ENCODE results near the gene PWWP2B. TPM values are rescaled to one million over a fixed set of nuclear protein-coding genes. Genes with fewer than 3 reads are reported as not detected.
A peak's percentile ranks its signal among the peaks of the same experiment; 100 is the strongest.
"Not testable (repeated sequence)": the region's sequence is repeated elsewhere in the genome, so short reads cannot be mapped to it uniquely, and the experiment has no call there.

The PWWP2B gene
- total and polyA plus RNA-seq, 2 experiments from 2014 or later, result 11.8 to 35.7 TPM

DNA sequence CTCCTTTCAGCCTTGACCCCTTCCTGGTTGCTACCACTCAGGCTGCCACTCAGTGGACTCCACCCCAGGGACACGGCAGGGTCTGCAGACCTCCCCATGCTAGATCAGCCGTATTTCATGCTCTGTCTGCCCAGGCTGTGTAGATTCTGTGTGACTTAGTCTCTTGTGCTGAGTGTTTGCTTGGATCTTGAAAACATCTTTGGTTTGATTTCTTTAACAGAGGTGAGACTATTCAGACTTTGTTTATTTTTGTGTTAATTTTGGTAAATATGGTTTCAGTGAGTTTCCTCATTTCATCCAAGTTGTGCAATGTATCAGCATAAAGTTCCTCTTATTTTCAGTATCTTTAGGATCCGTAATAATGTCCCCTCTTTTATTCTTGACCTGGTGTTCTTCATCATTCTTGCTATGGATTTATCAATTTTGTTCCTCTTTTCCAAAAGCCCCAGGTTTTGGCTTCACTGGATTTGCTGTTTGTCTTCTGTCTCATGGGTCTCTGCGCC, 21.2 kb upstream of the PWWP2B start:
- Histone ChIP-seq H3K4me3 (no peak overlapping the region), H3K36me3 (no peaks in the 10 kb centered on the region), H3K9me3 (ENCODE audit: low read depth) (no peaks in the 10 kb centered on the region), H3K27me3 (no peaks in the 10 kb centered on the region), H3K4me1 (ENCODE audit: low read depth) (peaks cover 4% of the 10 kb centered on the region), H3K27ac (peak overlapping the region; percentile 80)
- DNase-seq (ENCODE audit: low read depth in 1 of 2, low spot score in 1 of 2), result no peak
- TF ChIP-seq, protein P1, sequence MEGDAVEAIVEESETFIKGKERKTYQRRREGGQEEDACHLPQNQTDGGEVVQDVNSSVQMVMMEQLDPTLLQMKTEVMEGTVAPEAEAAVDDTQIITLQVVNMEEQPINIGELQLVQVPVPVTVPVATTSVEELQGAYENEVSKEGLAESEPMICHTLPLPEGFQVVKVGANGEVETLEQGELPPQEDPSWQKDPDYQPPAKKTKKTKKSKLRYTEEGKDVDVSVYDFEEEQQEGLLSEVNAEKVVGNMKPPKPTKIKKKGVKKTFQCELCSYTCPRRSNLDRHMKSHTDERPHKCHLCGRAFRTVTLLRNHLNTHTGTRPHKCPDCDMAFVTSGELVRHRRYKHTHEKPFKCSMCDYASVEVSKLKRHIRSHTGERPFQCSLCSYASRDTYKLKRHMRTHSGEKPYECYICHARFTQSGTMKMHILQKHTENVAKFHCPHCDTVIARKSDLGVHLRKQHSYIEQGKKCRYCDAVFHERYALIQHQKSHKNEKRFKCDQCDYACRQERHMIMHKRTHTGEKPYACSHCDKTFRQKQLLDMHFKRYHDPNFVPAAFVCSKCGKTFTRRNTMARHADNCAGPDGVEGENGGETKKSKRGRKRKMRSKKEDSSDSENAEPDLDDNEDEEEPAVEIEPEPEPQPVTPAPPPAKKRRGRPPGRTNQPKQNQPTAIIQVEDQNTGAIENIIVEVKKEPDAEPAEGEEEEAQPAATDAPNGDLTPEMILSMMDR (IDR thresholded peaks at IDR 0.05; ENCODE audit: low read depth, low read length), result no peak

GRCh38 chr10:132376394-132376851, 20.6 kb upstream of the PWWP2B start:
- TF ChIP-seq, protein P1 (IDR thresholded peaks at IDR 0.05; ENCODE audit: low read depth, low read length), result no peak
- no peaks in the 10 kb centered on the region for H3K36me3 ChIP-seq
- H3K27me3 ChIP-seq, result no peaks in the 10 kb centered on the region
- no peak for DNase-seq (ENCODE audit: low read depth in 1 of 2, low spot score in 1 of 2)
- no peaks in the 10 kb centered on the region for H3K9me3 ChIP-seq (ENCODE audit: low read depth)
- peaks cover 4% of the 10 kb centered on the region for H3K4me1 ChIP-seq (ENCODE audit: low read depth)
- no peak overlapping the region for H3K4me3 ChIP-seq
- H3K27ac ChIP-seq, result no peak overlapping the region

- Histone ChIP-seq H3K4me3 (no peak overlapping the region), H3K4me1 (ENCODE audit: low read depth) (peaks cover 4% of the 10 kb centered on the region), H3K27me3 (no peaks in the 10 kb centered on the region), H3K27ac (no peak overlapping the region), H3K9me3 (ENCODE audit: low read depth) (no peaks in the 10 kb centered on the region), H3K36me3 (no peaks in the 10 kb centered on the region)
- DNase-seq (ENCODE audit: low read depth in 1 of 2, low spot score in 1 of 2), result no peak
- TF ChIP-seq, protein P1 (IDR thresholded peaks at IDR 0.05; ENCODE audit: low read depth, low read length), result no peak
Observed at GRCh38 chr10:132377326-132377725, 19.7 kb upstream of the PWWP2B start.

GRCh38 chr10:132379026-132379425, 18.0 kb upstream of the PWWP2B start:
- H3K4me3 ChIP-seq; DNase-seq (ENCODE audit: low read depth in 1 of 2, low spot score in 1 of 2); H3K4me1 ChIP-seq (ENCODE audit: low read depth); H3K27ac ChIP-seq; H3K9me3 ChIP-seq (ENCODE audit: low read depth); H3K36me3 ChIP-seq; H3K27me3 ChIP-seq: not testable (repeated sequence)

DNA sequence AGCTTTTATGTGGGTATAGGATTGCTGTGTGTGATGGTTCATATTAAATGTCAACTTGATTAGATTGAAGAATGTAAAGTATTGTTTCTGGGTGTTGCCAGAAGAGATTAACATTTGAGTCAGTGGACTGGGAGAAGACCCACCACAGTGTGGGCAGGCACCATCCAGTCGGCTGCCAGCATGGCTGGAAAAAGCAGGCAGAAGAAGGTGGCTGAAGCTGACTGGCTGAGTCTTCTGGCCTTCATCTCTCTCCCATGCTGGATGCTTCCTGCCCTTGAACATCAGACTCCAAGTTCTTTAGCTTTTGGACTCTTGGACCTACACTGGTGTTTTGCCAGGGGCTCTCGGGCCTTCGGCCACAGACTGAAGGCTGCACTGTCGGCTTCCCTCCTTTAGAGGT, 16.0 kb upstream of the PWWP2B start:
- H3K36me3 ChIP-seq; H3K9me3 ChIP-seq (ENCODE audit: low read depth); H3K4me3 ChIP-seq; H3K27me3 ChIP-seq; H3K27ac ChIP-seq; H3K4me1 ChIP-seq (ENCODE audit: low read depth); DNase-seq (ENCODE audit: low read depth in 1 of 2, low spot score in 1 of 2): not testable (repeated sequence)

DNA sequence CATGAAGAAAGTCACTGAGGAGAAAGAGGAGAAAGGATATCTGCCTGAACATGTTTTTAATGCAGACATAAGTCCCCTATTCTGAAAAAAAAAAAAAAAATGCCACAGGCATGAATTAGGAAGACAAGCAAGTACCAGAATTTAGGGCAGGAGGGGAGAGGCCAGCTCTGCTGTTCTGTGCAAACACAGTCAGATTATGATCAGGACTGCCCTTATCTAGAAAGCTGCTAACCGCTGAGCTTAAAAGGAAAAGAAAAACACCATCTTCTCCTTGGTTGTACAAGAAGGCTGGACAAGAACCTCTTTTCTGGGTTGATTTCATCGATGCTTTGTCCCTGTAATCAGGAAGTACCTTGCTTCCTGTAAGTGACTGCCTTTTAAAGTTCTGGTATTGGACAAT, 15.3 kb upstream of the PWWP2B start:
- no peaks in the 10 kb centered on the region for H3K36me3 ChIP-seq
- H3K4me3 ChIP-seq, result no peak overlapping the region
- no peaks in the 10 kb centered on the region for H3K9me3 ChIP-seq (ENCODE audit: low read depth)
- H3K27ac ChIP-seq, result no peak overlapping the region
- no peaks in the 10 kb centered on the region for H3K27me3 ChIP-seq
- no peak for DNase-seq (ENCODE audit: low read depth in 1 of 2, low spot score in 1 of 2)
- TF ChIP-seq, protein P1 (IDR thresholded peaks at IDR 0.05; ENCODE audit: low read depth, low read length), result no peak
- H3K4me1 ChIP-seq (ENCODE audit: low read depth), result no peaks in the 10 kb centered on the region
